WTC11 (cell line): Measurements from ENCODE around the gene TP73. TPM values are rescaled to one million over a fixed set of nuclear protein-coding genes. Genes with fewer than 3 reads are reported as not detected.

Source experiments
- ATAC-seq: fragments of 200-7000 bp; cut with Tn5 transposase; 2 replicates; pipeline ENCODE4 v1.10.0; 2021; ENCODE audit warnings: mild to moderate bottlenecking, moderate library complexity
- CTCF ChIA-PET: fragments of 300-600 bp; sonication (Branson Sonifier 250); formaldehyde crosslinking; loops from one replicate; lab custom pipeline; 2021; ENCODE audit warnings: antibody characterized with exemption; lab: Charles Lee
- POLR2A ChIA-PET: fragments of 350-600 bp; sonication (Branson Sonifier 250); formaldehyde crosslinking; loops from one replicate; lab custom pipeline; 2021; ENCODE audit warnings: antibody characterized with exemption; lab: Charles Lee
- DNase-seq: peaks from one replicate; pipeline ENCODE4 v3.0.0; 2021; ENCODE audit warnings: low spot score
- H3K27ac Mint-ChIP-seq: 2 replicates; pipeline ENCODE4 v1.8.0; 2021; ENCODE audit warnings: mixed read lengths
- H3K27me3 Mint-ChIP-seq: 2 replicates; pipeline ENCODE4 v1.8.0; 2021; ENCODE audit warnings: low read depth, mild to moderate bottlenecking, moderate library complexity, mixed read lengths
- H3K36me3 Mint-ChIP-seq: 2 replicates; pipeline ENCODE4 v1.8.0; 2021; ENCODE audit warnings: mixed read lengths
- H3K4me1 Mint-ChIP-seq: 2 replicates; pipeline ENCODE4 v1.8.0; 2022; ENCODE audit warnings: mixed read lengths
- H3K4me3 Mint-ChIP-seq: 2 replicates; pipeline ENCODE4 v1.8.0; 2021; ENCODE audit warnings: mild to moderate bottlenecking, moderate library complexity, mixed read lengths
- H3K9me3 Mint-ChIP-seq: 2 replicates; pipeline ENCODE4 v1.8.0; 2021; ENCODE audit warnings: mixed read lengths
- ATF2 ChIP-seq: sonication (generic); formaldehyde crosslinking; IDR thresholded peaks from 2 replicates; pipeline ENCODE4 v1.8.1; 2022; ENCODE audit warnings: low read depth, missing genetic modification reagents, borderline replicate concordance
- CDX4 ChIP-seq: fragments of 250-450 bp; sonication (Bioruptor Pico); IDR thresholded peaks from 2 replicates; pipeline ENCODE4 v1.9.0; 2021; ENCODE audit warnings: moderate library complexity, mild to moderate bottlenecking, inconsistent platforms, borderline replicate concordance
- CTCF ChIP-seq: fragments of 200-600 bp; IDR thresholded peaks from 2 replicates; pipeline ENCODE4 v1.8.0; 2022; ENCODE audit warnings: antibody characterized with exemption
- E2F5 ChIP-seq: sonication (generic); formaldehyde crosslinking; IDR thresholded peaks from 2 replicates; pipeline ENCODE4 v1.8.1; 2022; ENCODE audit warnings: mild to moderate bottlenecking, moderate library complexity, missing genetic modification reagents
- ELF4 ChIP-seq: sonication (generic); formaldehyde crosslinking; IDR thresholded peaks from 2 replicates; pipeline ENCODE4 v1.8.1; 2022; ENCODE audit warnings: low read depth, mild to moderate bottlenecking, moderate library complexity, missing genetic modification reagents
- ESRRA ChIP-seq: sonication (generic); formaldehyde crosslinking; IDR thresholded peaks from 2 replicates; pipeline ENCODE4 v1.8.1; 2022; ENCODE audit warnings: mild to moderate bottlenecking, missing genetic modification reagents, borderline replicate concordance
- ETV6 ChIP-seq: sonication (generic); formaldehyde crosslinking; IDR thresholded peaks from 2 replicates; pipeline ENCODE4 v1.8.1; 2022; ENCODE audit warnings: mild to moderate bottlenecking, missing genetic modification reagents
- GRHL2 ChIP-seq: fragments of 250-450 bp; sonication (Bioruptor Pico); IDR thresholded peaks from 2 replicates; pipeline ENCODE4 v1.8.0; 2022; ENCODE audit warnings: mild to moderate bottlenecking, moderate library complexity; ENCODE audit not compliant: insufficient replicate concordance, severe bottlenecking
- IRF2 ChIP-seq: sonication (generic); formaldehyde crosslinking; IDR thresholded peaks from 2 replicates; pipeline ENCODE4 v1.8.0; 2022; ENCODE audit warnings: low read depth, missing genetic modification reagents, borderline replicate concordance
- MLX ChIP-seq: sonication (generic); formaldehyde crosslinking; IDR thresholded peaks from 2 replicates; pipeline ENCODE4 v1.8.1; 2023; ENCODE audit warnings: mild to moderate bottlenecking, missing genetic modification reagents, moderate library complexity
- MYBL2 ChIP-seq: sonication (generic); formaldehyde crosslinking; IDR thresholded peaks from 2 replicates; pipeline ENCODE4 v1.8.1; 2023; ENCODE audit warnings: mild to moderate bottlenecking, moderate library complexity, missing genetic modification reagents
- NR2C2 ChIP-seq: sonication (generic); formaldehyde crosslinking; IDR thresholded peaks from 2 replicates; pipeline ENCODE4 v1.8.0; 2022; ENCODE audit warnings: mild to moderate bottlenecking, missing genetic modification reagents
- PREB ChIP-seq: sonication (generic); formaldehyde crosslinking; IDR thresholded peaks from 2 replicates; pipeline ENCODE4 v1.8.1; 2022; ENCODE audit warnings: mild to moderate bottlenecking, missing genetic modification reagents, moderate library complexity, borderline replicate concordance
- SP1 ChIP-seq: sonication (generic); formaldehyde crosslinking; conservative IDR thresholded peaks from 2 replicates; pipeline ENCODE4 v1.8.1; 2022; ENCODE audit warnings: missing genetic modification reagents
- TP53 ChIP-seq: sonication (generic); formaldehyde crosslinking; IDR thresholded peaks from 2 replicates; pipeline ENCODE4 v1.8.1; 2023; ENCODE audit warnings: mild to moderate bottlenecking, missing genetic modification reagents
- ZNF219 ChIP-seq: sonication (generic); formaldehyde crosslinking; IDR thresholded peaks from 2 replicates; pipeline ENCODE4 v1.8.0; 2023; ENCODE audit warnings: missing genetic modification reagents, mild to moderate bottlenecking, borderline replicate concordance
- ZSCAN18 ChIP-seq: fragments of 250-450 bp; sonication (Bioruptor Pico); IDR thresholded peaks from 2 replicates; pipeline ENCODE4 v2.1.2; 2022; ENCODE audit warnings: mild to moderate bottlenecking, moderate library complexity
- total RNA-seq: library from RNA; stranded (reverse); gene quantifications from 3 replicates; pipeline ENCODE4 v1.2.3, GENCODE V29; 2021

The TP73 gene
- total RNA-seq, 1 experiment from 2014 or later: 5.7 TPM

- H3K4me1 Mint-ChIP-seq: peaks cover 33% of the 10 kb centered on the region
- no peaks in the 10 kb centered on the region; the same call in 1 of the 2 replicates for H3K27me3 Mint-ChIP-seq
- H3K36me3 Mint-ChIP-seq: no peaks in the 10 kb centered on the region
- TF ChIP-seq CTCF (no peak), ZSCAN18 (no peak), ZNF219 (CRISPR knock-in tag) (no peak), TP53 (CRISPR knock-in tag) (no peak), GRHL2 (no peak)
- ATAC-seq: no peak
- no peak overlapping the region for H3K27ac Mint-ChIP-seq
- CTCF ChIA-PET: interaction anchor here (1.7 to 2.4 kb wide), 2 partner anchors 23 to 52 kb away, joined by 6 to 8 read pairs; no protein-coding TSS in a partner anchor
- POLR2A ChIA-PET: interaction anchor here (0.6 kb wide), 1 partner anchor 19 kb away, joined by 4 read pairs; no protein-coding TSS in a partner anchor
- DNase-seq: peak; percentile 12
- H3K9me3 Mint-ChIP-seq: no peaks in the 10 kb centered on the region
- H3K4me3 Mint-ChIP-seq: no peak overlapping the region
Observed at GRCh38 chr1:3672231-3672970, 20.1 kb downstream of the TP73 start.

- ChIA-PET CTCF (no interaction called here), POLR2A (interaction anchor here (0.6 kb wide), 1 partner anchor 20 kb away, joined by 4 read pairs; no protein-coding TSS in a partner anchor)
- DNase-seq (peak; percentile 8), ATAC-seq (no peak)
- Mint-ChIP-seq H3K27ac (no peak overlapping the region), H3K4me1 (peaks cover 34% of the 10 kb centered on the region), H3K4me3 (no peak overlapping the region), H3K36me3 (no peaks in the 10 kb centered on the region), H3K27me3 (no peaks in the 10 kb centered on the region; the same call in 1 of the 2 replicates), H3K9me3 (no peaks in the 10 kb centered on the region)
- TF ChIP-seq ETV6 (CRISPR knock-in tag): no peak
- no peak for TF ChIP-seq ESRRA (CRISPR knock-in tag)
- TF ChIP-seq MLX (CRISPR knock-in tag): no peak
- no peak for TF ChIP-seq MYBL2 (CRISPR knock-in tag)
- no peak for TF ChIP-seq SP1 (CRISPR knock-in tag)
- no peak for TF ChIP-seq ZNF219 (CRISPR knock-in tag)
- TF ChIP-seq CDX4 (CRISPR knock-in tag): no peak
- TF ChIP-seq PREB (CRISPR knock-in tag): no peak
Observed at GRCh38 chr1:3672971-3673361, 20.6 kb downstream of the TP73 start.

GRCh38 chr1:3673381-3674099 is 21.2 kb downstream of the TP73 start:
- Mint-ChIP-seq H3K27ac (peak overlapping the region; percentile 74), H3K9me3 (no peaks in the 10 kb centered on the region), H3K4me3 (no peak overlapping the region; the same call in 1 of the 2 replicates), H3K36me3 (no peaks in the 10 kb centered on the region), H3K4me1 (peaks cover 32% of the 10 kb centered on the region), H3K27me3 (no peaks in the 10 kb centered on the region; the same call in 1 of the 2 replicates)
- no peak for ATAC-seq
- peak; percentile 9 for DNase-seq
- POLR2A ChIA-PET: interaction anchor here (0.6 kb wide), 1 partner anchor 20 kb away, joined by 4 read pairs; no protein-coding TSS in a partner anchor
- CTCF ChIA-PET: no interaction called here
- TF ChIP-seq NR2C2 (CRISPR knock-in tag) (no peak), E2F5 (CRISPR knock-in tag) (no peak), ATF2 (no peak), ELF4 (no peak), MYBL2 (CRISPR knock-in tag) (no peak), IRF2 (CRISPR knock-in tag) (no peak)
